Measurements from ENCODE around the gene ZMAT2.
"Not testable (repeated sequence)": the region's sequence is repeated elsewhere in the genome, so short reads cannot be mapped to it uniquely, and the experiment has no call there.

GRCh38 chr5:140708787-140709186 lies 8.5 kb downstream of the ZMAT2 start:
- not testable (repeated sequence) for TF ChIP-seq POLR2A, TAF1 (IDR thresholded peaks at IDR 0.05; ENCODE audit: low read depth, low read length)
